H1 (cell line): ENCODE measurements around the gene GBF1. TPM values are rescaled to one million over a fixed set of nuclear protein-coding genes. Genes with fewer than 3 reads are reported as not detected.

Experiments used
- BCL11A ChIP-seq, 2 experiments: IDR thresholded peaks; one replicate each; pipeline ENCODE4 v1.6.1; 2011; ENCODE audit warnings: low read depth in 2 of 2, low read length in 2 of 2, mild to moderate bottlenecking in 2 of 2
- HDAC6 ChIP-seq: IDR thresholded peaks from one replicate; pipeline ENCODE4 v1.7.1; 2012; ENCODE audit warnings: low read depth, mild to moderate bottlenecking, inconsistent platforms, low read length, moderate library complexity
- POLR2A ChIP-seq, 2 experiments: IDR thresholded peaks; 1 replicate in 1 of 2; 2 replicates in 1 of 2; pipeline ENCODE4 v1.6.1; 2011; ENCODE audit warnings: low read depth in 2 of 2, low read length in 2 of 2, mild to moderate bottlenecking in 2 of 2; ENCODE audit errors: control extremely low read depth in 1 of 2
- SRF ChIP-seq: IDR thresholded peaks from 2 replicates; pipeline ENCODE4 v1.6.1; 2011; ENCODE audit warnings: mild to moderate bottlenecking, low read depth, low read length, moderate library complexity
- TAF7 ChIP-seq: optimal IDR thresholded peaks from 2 replicates; pipeline ENCODE3; 2011; ENCODE audit warnings: low read depth, mild to moderate bottlenecking, inconsistent platforms, low read length, moderate library complexity, borderline replicate concordance
- TBP ChIP-seq: IDR thresholded peaks from 2 replicates; pipeline ENCODE4 v1.6.1; 2011; ENCODE audit warnings: low read depth, low read length, improper control_type of control experiment
- TEAD4 ChIP-seq: IDR thresholded peaks from 2 replicates; pipeline ENCODE4 v1.6.1; 2012; ENCODE audit warnings: low read depth, low read length, inconsistent platforms, mixed read lengths
- polyA plus RNA-seq, 7 experiments: library from polyadenylated mRNA; depleted of rRNA in 3 of 7; stranded (reverse) in 5 of 7; unstranded in 2 of 7; fragments of >200 nt in 5 of 7; fragments of 200-250 nt in 2 of 7; gene quantifications; 1 replicate in 5 of 7; 2 replicates in 1 of 7; 4 replicates in 1 of 7; pipeline versions ENCODE4 v1.2.1 to v1.2.3, GENCODE V29; 2011 to 2013; ENCODE audit warnings: missing spikeins in 2 of 7, mixed read lengths in 2 of 7
- total RNA-seq: library from RNA; stranded (reverse); fragmentation: NEBNext Ultra II Directional; extraction: Animal tissue kit (Norgen Biotek cat#: 25700); gene quantifications from 2 replicates; pipeline ENCODE4 v1.2.1, GENCODE V29; 2021

The GBF1 gene
- total and polyA plus RNA-seq, 2 of the 8 experiments (the other 6 are each of a cell fraction or from before 2014, with no cell fraction given) = 11.0 to 25.5 TPM

GRCh38 chr10:102423372-102423968 is 178.1 kb downstream of the GBF1 start (continued):
- TF ChIP-seq TBP (no peak), TAF7 (no peak), BCL11A (IDR thresholded peaks at IDR 0.05; ENCODE audit: low read depth in 2 of 2, low read length in 2 of 2) (no peak), TEAD4 (no peak), SRF (no peak), HDAC6 (no peak), POLR2A (IDR thresholded peaks at IDR 0.05; ENCODE audit: control extremely low read depth in 1 of 2, low read depth in 2 of 2, low read length in 2 of 2) (no peak)
